ENCODE results near the gene LPIN1.

GRCh38 chr2:11711751-11712150 lies 34.7 kb upstream of the LPIN1 start:
- TF ChIP-seq CTCF (IDR thresholded peaks at IDR 0.05) (no peak), POLR2AphosphoS5 (IDR thresholded peaks at IDR 0.05) (no peak)

Measured in breast epithelium (tissue), 3 donors.